ENCODE results near the gene SLC16A1. TPM values are rescaled to one million over a fixed set of nuclear protein-coding genes. Genes with fewer than 3 reads are reported as not detected.

SLC16A1 gene
- total RNA-seq, 1 donor from 2014 or later: 113 TPM

DNA sequence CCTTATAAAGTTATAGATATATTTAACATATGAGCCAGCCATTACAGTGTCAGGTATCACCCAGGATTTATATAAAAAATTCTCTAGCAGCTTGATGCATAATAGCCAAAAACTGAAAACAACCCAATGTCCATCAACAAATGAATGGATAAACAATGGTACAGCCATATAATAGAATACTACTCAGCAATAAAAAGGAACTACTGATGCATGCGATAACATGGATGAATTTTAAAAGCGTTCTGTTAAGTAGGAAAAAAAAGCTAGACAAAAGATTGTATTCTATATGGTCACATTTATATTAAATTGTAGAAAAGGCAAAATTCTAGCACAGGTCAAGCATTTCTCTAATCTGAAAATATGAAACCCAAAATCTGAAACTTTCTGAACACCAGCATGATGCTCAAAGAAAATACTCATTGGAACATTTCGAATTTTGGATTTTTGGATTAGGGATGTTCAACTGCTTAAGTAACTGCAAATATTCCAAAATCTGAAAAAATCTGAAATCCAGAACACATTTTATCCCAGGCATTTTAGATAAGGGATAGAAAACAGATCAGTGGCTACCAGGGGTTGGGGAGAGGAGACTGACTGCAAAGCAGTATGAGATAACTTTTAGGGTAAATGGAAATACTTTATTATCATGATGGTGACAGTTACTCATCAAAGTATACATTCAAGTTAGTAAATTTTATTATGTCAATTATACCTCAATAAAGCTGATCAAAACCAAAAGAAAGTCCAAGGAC is 22.0 kb downstream of the SLC16A1 start:
- Mint-ChIP-seq H3K27me3 (ENCODE audit: low read depth) (no peaks in the 10 kb centered on the region), H3K27ac (ENCODE audit: unreplicated experiment) (peak overlapping the region; percentile 0), H3K4me1 (peaks cover 40% of the 10 kb centered on the region), H3K36me3 (ENCODE audit: low read depth) (no peaks in the 10 kb centered on the region), H3K9me3 (no peaks in the 10 kb centered on the region), H3K4me3 (no peak overlapping the region)
- no peak for DNase-seq (ENCODE audit: low read depth, low spot score)
- TF ChIP-seq, protein P1, sequence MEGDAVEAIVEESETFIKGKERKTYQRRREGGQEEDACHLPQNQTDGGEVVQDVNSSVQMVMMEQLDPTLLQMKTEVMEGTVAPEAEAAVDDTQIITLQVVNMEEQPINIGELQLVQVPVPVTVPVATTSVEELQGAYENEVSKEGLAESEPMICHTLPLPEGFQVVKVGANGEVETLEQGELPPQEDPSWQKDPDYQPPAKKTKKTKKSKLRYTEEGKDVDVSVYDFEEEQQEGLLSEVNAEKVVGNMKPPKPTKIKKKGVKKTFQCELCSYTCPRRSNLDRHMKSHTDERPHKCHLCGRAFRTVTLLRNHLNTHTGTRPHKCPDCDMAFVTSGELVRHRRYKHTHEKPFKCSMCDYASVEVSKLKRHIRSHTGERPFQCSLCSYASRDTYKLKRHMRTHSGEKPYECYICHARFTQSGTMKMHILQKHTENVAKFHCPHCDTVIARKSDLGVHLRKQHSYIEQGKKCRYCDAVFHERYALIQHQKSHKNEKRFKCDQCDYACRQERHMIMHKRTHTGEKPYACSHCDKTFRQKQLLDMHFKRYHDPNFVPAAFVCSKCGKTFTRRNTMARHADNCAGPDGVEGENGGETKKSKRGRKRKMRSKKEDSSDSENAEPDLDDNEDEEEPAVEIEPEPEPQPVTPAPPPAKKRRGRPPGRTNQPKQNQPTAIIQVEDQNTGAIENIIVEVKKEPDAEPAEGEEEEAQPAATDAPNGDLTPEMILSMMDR (conservative IDR thresholded peaks at IDR 0.05): no peak

DNA sequence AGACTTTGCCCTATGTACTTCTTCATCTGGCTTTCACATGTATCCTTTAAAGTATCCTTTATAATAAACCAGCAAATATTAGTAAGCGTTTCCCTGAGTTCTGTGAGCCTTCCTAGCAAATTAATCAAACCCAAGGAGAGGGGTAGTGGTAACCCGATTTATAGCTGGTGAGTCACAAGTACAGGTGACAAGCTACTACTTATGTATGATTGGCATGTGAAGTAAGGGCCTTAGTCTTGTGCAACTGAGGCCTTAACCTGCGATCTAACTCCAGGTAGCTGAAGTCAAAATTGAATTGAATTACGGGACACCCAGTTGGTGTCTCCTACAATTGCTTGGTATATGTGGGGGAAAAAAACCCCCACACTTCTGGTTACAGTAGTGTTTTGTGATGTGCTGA is 26.0 kb downstream of the SLC16A1 start:
- no peaks in the 10 kb centered on the region for H3K27me3 Mint-ChIP-seq (ENCODE audit: low read depth)
- TF ChIP-seq, protein P1 (conservative IDR thresholded peaks at IDR 0.05): no peak
- H3K4me3 Mint-ChIP-seq: no peak overlapping the region
- no peaks in the 10 kb centered on the region for H3K9me3 Mint-ChIP-seq
- peaks cover 3% of the 10 kb centered on the region for H3K36me3 Mint-ChIP-seq (ENCODE audit: low read depth)
- no peak overlapping the region for H3K27ac Mint-ChIP-seq (ENCODE audit: unreplicated experiment)
- DNase-seq (ENCODE audit: low read depth, low spot score): no peak
- H3K4me1 Mint-ChIP-seq: peaks cover 10% of the 10 kb centered on the region

DNA sequence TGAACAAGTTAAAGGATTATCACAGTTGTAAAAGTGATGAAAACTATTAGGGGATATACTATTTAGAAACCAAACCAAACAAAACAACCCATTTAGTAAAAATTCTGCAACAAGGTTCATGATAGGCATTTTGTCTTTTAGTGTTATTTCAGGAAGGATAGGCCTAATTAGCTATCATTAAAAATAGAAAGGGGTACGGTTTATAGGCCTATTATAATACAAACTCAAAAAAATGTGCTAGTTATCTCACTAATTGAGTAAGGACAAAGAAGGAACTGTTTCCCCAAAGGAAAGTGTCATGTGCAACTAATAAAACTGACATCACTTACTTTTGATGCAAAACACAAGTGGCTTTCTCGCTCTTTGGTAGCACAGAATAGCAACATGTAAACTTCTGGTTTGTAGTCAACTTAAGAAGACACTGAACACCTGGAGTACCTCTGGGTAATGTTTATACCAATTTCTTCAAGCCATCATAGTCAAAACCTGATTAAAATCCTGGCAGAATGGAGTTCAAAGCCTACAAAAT is 28.5 kb downstream of the SLC16A1 start:
- Mint-ChIP-seq H3K27me3 (ENCODE audit: low read depth) (no peaks in the 10 kb centered on the region), H3K4me1 (no peaks in the 10 kb centered on the region), H3K4me3 (no peak overlapping the region), H3K9me3 (no peaks in the 10 kb centered on the region), H3K36me3 (ENCODE audit: low read depth) (peaks cover 7% of the 10 kb centered on the region), H3K27ac (ENCODE audit: unreplicated experiment) (no peak overlapping the region)
- TF ChIP-seq, protein P1 (conservative IDR thresholded peaks at IDR 0.05): no peak
- no peak for DNase-seq (ENCODE audit: low read depth, low spot score)

DNA sequence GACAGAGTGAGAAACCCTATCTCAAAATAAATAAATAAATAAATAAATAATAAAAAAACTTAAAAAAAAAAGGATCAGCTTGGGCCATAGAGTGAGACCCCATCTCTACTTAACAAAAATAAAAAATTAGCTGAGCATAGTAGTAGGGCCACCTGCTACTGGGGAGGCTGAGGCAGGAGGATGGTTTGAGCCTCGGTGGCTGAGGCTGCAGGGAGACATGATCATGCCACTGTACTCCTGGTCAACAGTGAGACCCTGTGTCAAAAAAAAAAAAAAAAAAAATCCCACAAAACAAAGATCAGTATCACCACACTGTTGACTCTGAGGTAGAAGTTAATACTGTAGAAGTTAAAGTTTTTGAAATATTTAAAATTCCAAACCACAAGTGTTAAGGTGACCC is 29.1 kb downstream of the SLC16A1 start:
- DNase-seq (ENCODE audit: low read depth, low spot score): no peak
- Mint-ChIP-seq H3K4me1 (no peaks in the 10 kb centered on the region), H3K36me3 (ENCODE audit: low read depth) (peaks cover 13% of the 10 kb centered on the region), H3K4me3 (no peak overlapping the region), H3K27ac (ENCODE audit: unreplicated experiment) (no peak overlapping the region), H3K9me3 (no peaks in the 10 kb centered on the region), H3K27me3 (ENCODE audit: low read depth) (no peaks in the 10 kb centered on the region)
- TF ChIP-seq, protein P1 (conservative IDR thresholded peaks at IDR 0.05): no peak

DNA sequence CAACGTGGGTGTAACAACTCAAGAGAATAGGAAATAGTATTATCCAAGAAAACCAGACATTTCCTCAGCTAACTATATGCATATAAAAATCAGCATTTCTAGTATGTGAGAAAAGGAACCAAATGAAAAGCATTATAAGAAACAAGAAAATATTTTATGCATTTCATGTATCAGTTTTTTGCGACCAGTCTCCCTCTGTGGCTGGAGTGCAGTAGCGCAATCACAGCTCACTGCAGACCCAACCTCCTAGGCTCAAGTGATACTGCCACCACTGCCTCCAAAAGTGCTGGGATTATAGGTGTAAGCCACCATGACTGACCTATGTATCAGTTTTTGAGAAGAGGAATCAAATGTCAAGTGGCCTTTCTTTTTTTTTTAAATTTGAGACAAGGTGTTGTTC is 31.0 kb downstream of the SLC16A1 start:
- no peak for DNase-seq (ENCODE audit: low read depth, low spot score)
- H3K36me3 Mint-ChIP-seq (ENCODE audit: low read depth): peaks cover 13% of the 10 kb centered on the region
- no peaks in the 10 kb centered on the region for H3K27me3 Mint-ChIP-seq (ENCODE audit: low read depth)

More for the DNA sequence above, 31.0 kb downstream of the SLC16A1 start:
- TF ChIP-seq, protein P1 (conservative IDR thresholded peaks at IDR 0.05): peak; percentile 14
- Mint-ChIP-seq H3K4me1 (no peaks in the 10 kb centered on the region), H3K9me3 (no peaks in the 10 kb centered on the region), H3K27ac (ENCODE audit: unreplicated experiment) (no peak overlapping the region), H3K4me3 (no peak overlapping the region)

Data from neural crest cell (in vitro differentiated cells).